ENCODE results near the gene MYL6B. TPM values are rescaled to one million over a fixed set of nuclear protein-coding genes. Genes with fewer than 3 reads are reported as not detected.

The MYL6B gene
- total and polyA plus RNA-seq, 8 donors: 6.7 to 65.9 (median 16.5) TPM

DNA sequence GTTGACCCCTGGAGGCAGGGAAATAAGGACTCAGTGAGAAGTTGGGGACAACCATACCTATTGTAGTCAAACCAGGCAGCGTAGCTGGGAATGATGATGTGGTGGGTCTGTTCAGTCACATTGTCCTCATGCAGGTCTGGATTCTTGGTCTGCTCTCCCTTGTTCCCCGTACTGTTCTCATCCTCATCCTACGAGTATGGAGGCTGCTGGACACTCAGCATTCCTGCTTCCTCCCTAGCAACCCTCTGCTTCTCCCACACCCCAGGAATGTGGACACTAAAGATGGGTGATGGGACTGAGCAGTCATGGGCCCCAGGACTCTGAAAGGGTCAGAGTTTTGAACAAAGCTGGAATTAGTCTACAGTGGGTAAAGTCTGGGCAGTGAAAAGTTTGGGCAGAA, 26.0 kb downstream of the MYL6B start:
- intact Hi-C loops (cut with DNase I): no loop called here
- ATAC-seq (no peak), DNase-seq (no peak), FAIRE-seq (no peak)
- Histone ChIP-seq H3K36me3 (peaks cover 7 to 93% (median 41%) of the 10 kb centered on the region in 3 donors), H3K4me1 (no peaks in the 10 kb centered on the region), H3K27ac (no peak overlapping the region), H3K4me3 (no peak overlapping the region), H3K27me3 (no peaks in the 10 kb centered on the region), H3K9me3 (no peaks in the 10 kb centered on the region)
- WGBS, 2 donors: 82 to 94% methylated on average over 3 of the region's 3 CpGs
- TF ChIP-seq, protein P1, sequence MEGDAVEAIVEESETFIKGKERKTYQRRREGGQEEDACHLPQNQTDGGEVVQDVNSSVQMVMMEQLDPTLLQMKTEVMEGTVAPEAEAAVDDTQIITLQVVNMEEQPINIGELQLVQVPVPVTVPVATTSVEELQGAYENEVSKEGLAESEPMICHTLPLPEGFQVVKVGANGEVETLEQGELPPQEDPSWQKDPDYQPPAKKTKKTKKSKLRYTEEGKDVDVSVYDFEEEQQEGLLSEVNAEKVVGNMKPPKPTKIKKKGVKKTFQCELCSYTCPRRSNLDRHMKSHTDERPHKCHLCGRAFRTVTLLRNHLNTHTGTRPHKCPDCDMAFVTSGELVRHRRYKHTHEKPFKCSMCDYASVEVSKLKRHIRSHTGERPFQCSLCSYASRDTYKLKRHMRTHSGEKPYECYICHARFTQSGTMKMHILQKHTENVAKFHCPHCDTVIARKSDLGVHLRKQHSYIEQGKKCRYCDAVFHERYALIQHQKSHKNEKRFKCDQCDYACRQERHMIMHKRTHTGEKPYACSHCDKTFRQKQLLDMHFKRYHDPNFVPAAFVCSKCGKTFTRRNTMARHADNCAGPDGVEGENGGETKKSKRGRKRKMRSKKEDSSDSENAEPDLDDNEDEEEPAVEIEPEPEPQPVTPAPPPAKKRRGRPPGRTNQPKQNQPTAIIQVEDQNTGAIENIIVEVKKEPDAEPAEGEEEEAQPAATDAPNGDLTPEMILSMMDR (IDR thresholded peaks at IDR 0.05): no peak

DNA sequence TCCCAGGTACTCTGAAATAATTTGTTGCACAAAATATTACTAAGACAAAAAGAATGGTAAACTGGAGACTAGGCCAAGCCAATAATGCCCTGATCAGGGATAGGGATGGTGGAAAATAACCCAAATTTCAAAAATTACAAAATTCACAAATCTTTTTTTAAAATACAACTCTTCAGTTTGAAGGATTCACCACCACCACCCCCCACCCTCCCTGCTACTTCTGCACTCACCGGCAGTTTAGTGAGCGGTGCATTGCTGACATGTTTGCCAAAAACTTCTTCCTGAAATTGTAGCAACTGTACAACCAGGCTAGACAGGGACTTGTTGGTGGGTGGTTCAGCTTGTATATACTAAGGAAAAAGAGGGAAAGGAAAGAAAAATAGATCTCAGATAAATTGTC, 34.6 kb downstream of the MYL6B start:
- intact Hi-C loops (cut with DNase I): loop anchor here in 1 of 3 donors (5.0 kb wide), 1 partner anchor 65 kb away; no protein-coding TSS in a partner anchor

GRCh38 chr12:56188131-56188777, 35.9 kb downstream of the MYL6B start:
- Histone ChIP-seq H3K36me3 (peaks cover 0 to 20% (median 3%) of the 10 kb centered on the region in 3 donors), H3K27me3 (no peaks in the 10 kb centered on the region), H3K4me1 (peaks cover 5 to 12% (median 10%) of the 10 kb centered on the region in 3 donors), H3K27ac (peak overlapping the region in 3 of 4 donors; percentile 60 to 78 (median 69)), H3K9me3 (no peaks in the 10 kb centered on the region), H3K4me3 (peak overlapping the region; percentile 69 to 91 (median 78))
- TF ChIP-seq, protein P1 (IDR thresholded peaks at IDR 0.05): no peak
- WGBS, 2 donors: 6 to 8% methylated on average over 10 of the region's 10 CpGs
- ATAC-seq (no peak), DNase-seq (no peak), FAIRE-seq (no peak)
- intact Hi-C loops (cut with DNase I): loop anchor here in 2 of 3 donors (2.0 to 5.0 kb wide), 2 partner anchors 61 to 66 kb away; no protein-coding TSS in a partner anchor

More for the DNA sequence above, 34.6 kb downstream of the MYL6B start:
- Histone ChIP-seq H3K36me3 (peaks cover 3 to 33% (median 6%) of the 10 kb centered on the region in 3 donors), H3K27ac (no peak overlapping the region), H3K27me3 (no peaks in the 10 kb centered on the region), H3K4me1 (peaks cover 5 to 12% (median 10%) of the 10 kb centered on the region in 3 donors), H3K4me3 (no peak overlapping the region), H3K9me3 (no peaks in the 10 kb centered on the region)
- no peak for DNase-seq
- TF ChIP-seq, protein P1 (IDR thresholded peaks at IDR 0.05): no peak
- WGBS, 2 donors: 46 to 51% methylated on average over 2 of the region's 2 CpGs
- no peak for FAIRE-seq
- ATAC-seq: no peak

- H3K4me1 ChIP-seq: peaks cover 5 to 12% (median 10%) of the 10 kb centered on the region in 3 donors
- H3K4me3 ChIP-seq: peak overlapping the region; percentile 69 to 91 (median 78)
- ATAC-seq (peak in 2 of 4 donors; percentile 1 to 3), FAIRE-seq (no peak), DNase-seq (peak in 1 of 6 donors; percentile 82)
- TF ChIP-seq, protein P1 (IDR thresholded peaks at IDR 0.05): no peak
- H3K36me3 ChIP-seq: peaks cover 0 to 16% (median 3%) of the 10 kb centered on the region in 3 donors
- intact Hi-C loops (cut with DNase I): loop anchor here in 2 of 3 donors (2.0 to 5.0 kb wide), 2 partner anchors 62 to 66 kb away; no protein-coding TSS in a partner anchor
- WGBS, 2 donors: 1% methylated on average over 17 of the region's 17 CpGs
- H3K27ac ChIP-seq: peak overlapping the region in 3 of 4 donors; percentile 60 to 78 (median 69)
- no peaks in the 10 kb centered on the region for H3K9me3 ChIP-seq
- no peaks in the 10 kb centered on the region for H3K27me3 ChIP-seq
Observed at GRCh38 chr12:56188778-56189098, 36.4 kb downstream of the MYL6B start.
